GM18861 (cell line): ENCODE measurements around the gene PDIA4.
"Not testable (repeated sequence)": the region's sequence is repeated elsewhere in the genome, so short reads cannot be mapped to it uniquely, and the experiment has no call there.

ENCODE experiments used
- ATAC-seq: cut with Tn5 transposase; IDR thresholded peaks from one replicate; pipeline ENCODE4 v1.9.1; 2021; ENCODE audit not compliant: unreplicated experiment

The PDIA4 gene

GRCh38 chr7:149038641-149039040, 10.3 kb upstream of the PDIA4 start:
- ATAC-seq = not testable (repeated sequence)

- ATAC-seq = no peak
Measured at GRCh38 chr7:149036676-149037075, 8.4 kb upstream of the PDIA4 start.

GRCh38 chr7:149031353-149031910, 3.1 kb upstream of the PDIA4 start:
- ATAC-seq = no peak

GRCh38 chr7:149030439-149030838, 2.1 kb upstream of the PDIA4 start:
- not testable (repeated sequence) for ATAC-seq

- no peak for ATAC-seq
Measured at GRCh38 chr7:149027611-149028345, 527 bp downstream of the PDIA4 start.

GRCh38 chr7:149027055-149027454, 1.2 kb downstream of the PDIA4 start:
- no peak for ATAC-seq

- no peak for ATAC-seq
Measured at GRCh38 chr7:149023662-149024061, 4.6 kb downstream of the PDIA4 start.

- ATAC-seq = no peak
Measured at GRCh38 chr7:149022756-149023360, 5.4 kb downstream of the PDIA4 start.

- ATAC-seq = no peak
Measured at GRCh38 chr7:149021725-149022062, 6.6 kb downstream of the PDIA4 start.

GRCh38 chr7:149020483-149020882, 7.8 kb downstream of the PDIA4 start:
- ATAC-seq = no peak

GRCh38 chr7:149016876-149017275, 11.4 kb downstream of the PDIA4 start:
- ATAC-seq = no peak

- ATAC-seq = no peak
Measured at GRCh38 chr7:149014309-149014708, 14.0 kb downstream of the PDIA4 start.

- no peak for ATAC-seq
Measured at GRCh38 chr7:149013876-149014275, 14.4 kb downstream of the PDIA4 start.

GRCh38 chr7:149012730-149013129, 15.6 kb downstream of the PDIA4 start:
- ATAC-seq = not testable (repeated sequence)

GRCh38 chr7:149011491-149011890, 16.8 kb downstream of the PDIA4 start:
- ATAC-seq = no peak

- no peak for ATAC-seq
Measured at GRCh38 chr7:149010451-149010850, 17.9 kb downstream of the PDIA4 start.

- ATAC-seq = no peak
Measured at GRCh38 chr7:149009527-149009926, 18.8 kb downstream of the PDIA4 start.

- ATAC-seq = no peak
Measured at GRCh38 chr7:149007611-149008010, 20.7 kb downstream of the PDIA4 start.

- no peak for ATAC-seq
Measured at GRCh38 chr7:149007146-149007545, 21.2 kb downstream of the PDIA4 start.

- ATAC-seq = no peak
Measured at GRCh38 chr7:149006345-149006725, 22.0 kb downstream of the PDIA4 start.

GRCh38 chr7:149005427-149006344, 22.6 kb downstream of the PDIA4 start:
- ATAC-seq = peak; percentile 89
